GM23338 (cell line): ENCODE results near the gene SLC26A4. TPM values are rescaled to one million over a fixed set of nuclear protein-coding genes. Genes with fewer than 3 reads are reported as not detected.

Experiments used
- ATAC-seq: fragments of 200-7000 bp; cut with Tn5 transposase; 3 replicates; pipeline ENCODE4 v1.9.1; 2020
- DNase-seq: peaks from one replicate; pipeline ENCODE4 v3.0.0-alpha.2; 2015; ENCODE audit warnings: low spot score
- H2AFZ ChIP-seq: fragments of 200-600 bp; sonication (generic); 2 replicates; pipeline ENCODE4 v1.8.0; 2016; ENCODE audit warnings: antibody characterized with exemption, mild to moderate bottlenecking, moderate library complexity
- H3F3A ChIP-seq: fragments of 200-600 bp; sonication (generic); replicated peaks from 2 replicates; pipeline ENCODE4 v1.8.0; 2017; ENCODE audit warnings: antibody characterized with exemption, mixed run types, low read depth
- H3K27ac ChIP-seq: fragments of 200-600 bp; sonication (generic); 2 replicates; pipeline ENCODE4 v1.6.1; 2016; ENCODE audit warnings: low read depth
- H3K27me3 ChIP-seq: fragments of 200-600 bp; sonication (generic); 2 replicates; pipeline ENCODE4 v1.8.0; 2016; ENCODE audit warnings: mild to moderate bottlenecking, mixed run types, moderate library complexity; ENCODE audit not compliant: insufficient read depth
- H3K36me3 ChIP-seq: fragments of 200-600 bp; sonication (generic); 2 replicates; pipeline ENCODE4 v1.8.0; 2016; ENCODE audit warnings: mild to moderate bottlenecking; ENCODE audit not compliant: insufficient read depth
- H3K4me1 ChIP-seq: fragments of 200-600 bp; sonication (generic); 2 replicates; pipeline ENCODE4 v1.8.0; 2016; ENCODE audit warnings: mild to moderate bottlenecking, moderate library complexity; ENCODE audit not compliant: insufficient read depth
- H3K4me2 ChIP-seq: fragments of 200-600 bp; sonication (generic); 2 replicates; pipeline ENCODE4 v1.7.1; 2017; ENCODE audit warnings: mixed run types
- H3K4me3 ChIP-seq: fragments of 200-600 bp; sonication (generic); 2 replicates; pipeline ENCODE4 v1.6.1; 2016; ENCODE audit warnings: mixed run types
- H3K79me2 ChIP-seq: fragments of 200-600 bp; sonication (generic); replicated peaks from 2 replicates; pipeline ENCODE4 v1.8.0; 2017; ENCODE audit warnings: mild to moderate bottlenecking; ENCODE audit not compliant: insufficient read depth
- H3K9me2 ChIP-seq: fragments of 200-600 bp; sonication (generic); 2 replicates; pipeline ENCODE4 v1.8.0; 2017; ENCODE audit not compliant: insufficient read depth
- H4K20me1 ChIP-seq: fragments of 200-600 bp; sonication (generic); replicated peaks from 2 replicates; pipeline ENCODE4 v1.8.0; 2017; ENCODE audit warnings: mild to moderate bottlenecking; ENCODE audit not compliant: insufficient read depth
- H3K27ac Mint-ChIP-seq: 2 replicates; pipeline ENCODE4 v1.8.0; 2020; ENCODE audit warnings: inconsistent platforms, mild to moderate bottlenecking, moderate library complexity, mixed read lengths
- H3K27me3 Mint-ChIP-seq: 3 replicates; pipeline ENCODE4 v1.8.0; 2022; ENCODE audit warnings: low read depth, mild to moderate bottlenecking, moderate library complexity, mixed read lengths, inconsistent platforms; ENCODE audit not compliant: insufficient read depth, poor library complexity
- H3K36me3 Mint-ChIP-seq: 3 replicates; pipeline ENCODE4 v1.8.0; 2021; ENCODE audit warnings: low read depth, mild to moderate bottlenecking, inconsistent platforms, moderate library complexity, mixed read lengths
- H3K4me1 Mint-ChIP-seq: 3 replicates; pipeline ENCODE4 v1.8.0; 2020; ENCODE audit warnings: mild to moderate bottlenecking, inconsistent platforms, mixed read lengths
- H3K4me3 Mint-ChIP-seq: 3 replicates; pipeline ENCODE4 v1.8.0; 2021; ENCODE audit warnings: moderate library complexity, mild to moderate bottlenecking, inconsistent platforms, mixed read lengths
- H3K9me3 Mint-ChIP-seq: 3 replicates; pipeline ENCODE4 v1.8.0; 2020; ENCODE audit warnings: moderate library complexity, mild to moderate bottlenecking, inconsistent platforms, mixed read lengths
- CREB1 ChIP-seq: fragments of 250-450 bp; sonication (Bioruptor Pico); IDR thresholded peaks from 2 replicates; pipeline ENCODE4 v1.5.0; 2020; ENCODE audit warnings: low read depth, mild to moderate bottlenecking, moderate library complexity
- CTCF ChIP-seq, 2 experiments: fragments of 200-600 bp in 1 of 2; sonication (generic) in 1 of 2; conservative IDR thresholded peaks; 2 replicates each; pipeline versions ENCODE4 v1.5.1 to v1.6.1; 2016 to 2017; ENCODE audit warnings: antibody characterized with exemption in 2 of 2, low read depth in 2 of 2, mild to moderate bottlenecking in 2 of 2, moderate library complexity in 1 of 2
- EZH2 ChIP-seq: fragments of 200-600 bp; sonication (generic); IDR thresholded peaks from one replicate; pipeline ENCODE4 v1.8.0; 2017; ENCODE audit warnings: antibody characterized with exemption, mild to moderate bottlenecking, low read depth; ENCODE audit not compliant: unreplicated experiment
- JUNB ChIP-seq: IDR thresholded peaks from one replicate; pipeline ENCODE4 v1.6.1; 2016; ENCODE audit warnings: antibody characterized with exemption; ENCODE audit not compliant: unreplicated experiment
- REST ChIP-seq: IDR thresholded peaks from one replicate; pipeline ENCODE4 v1.6.1; 2018; ENCODE audit warnings: antibody characterized with exemption; ENCODE audit not compliant: unreplicated experiment
- ZNF331 ChIP-seq: fragments of 250-450 bp; sonication (Bioruptor Pico); IDR thresholded peaks from 2 replicates; pipeline ENCODE4 v1.5.0; 2020; ENCODE audit warnings: low read depth, mild to moderate bottlenecking, moderate library complexity
- polyA plus RNA-seq: library from polyadenylated mRNA; unstranded; fragments of >200 nt; fragmentation: Nextera tagmentation; extraction: Ambion mirVana; gene quantifications from 2 replicates; pipeline ENCODE4 v1.2.1, GENCODE V29; 2016
- total RNA-seq: library from RNA; depleted of rRNA; stranded (reverse); fragments of >200 nt; shearing (Covaris generic); gene quantifications from 2 replicates; pipeline ENCODE4 v1.2.3, GENCODE V29; 2014
- TF ChIP-seq, protein P1 (sequence below): fragments of 250-450 bp; sonication (Bioruptor Pico); IDR thresholded peaks from 2 replicates; pipeline ENCODE4 v1.5.0; 2020; ENCODE audit warnings: mild to moderate bottlenecking, moderate library complexity
- TF ChIP-seq, protein P2 (sequence below): IDR thresholded peaks from 2 replicates; pipeline ENCODE4 v1.6.1; 2016; ENCODE audit warnings: antibody characterized with exemption

SLC26A4 gene
- total and polyA plus RNA-seq, 2 experiments from 2014 or later: 0.07 TPM; not detected in 1

DNA sequence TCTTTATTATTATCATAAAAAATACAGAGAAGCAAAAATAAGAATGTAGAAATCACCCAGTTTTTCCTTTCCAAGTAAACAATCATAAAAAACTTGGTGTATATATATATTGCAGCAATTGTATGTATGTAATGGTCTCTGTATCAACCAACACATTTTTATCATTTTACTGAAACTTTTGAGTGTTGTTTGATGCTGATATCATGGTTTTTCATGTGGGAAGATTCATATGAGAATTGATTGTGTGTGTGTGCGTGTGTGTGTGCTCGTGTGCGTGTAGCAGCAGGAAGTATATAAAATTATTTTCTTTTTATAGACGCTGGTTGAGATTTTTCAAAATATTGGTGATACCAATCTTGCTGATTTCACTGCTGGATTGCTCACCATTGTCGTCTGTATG, 22.3 kb downstream of the SLC26A4 start:
- no peaks in the 10 kb centered on the region for H3F3A ChIP-seq
- no peak overlapping the region for H2AFZ ChIP-seq
- no peak for TF ChIP-seq ZNF331 (CRISPR knock-in tag)
- no peak for TF ChIP-seq CREB1
- TF ChIP-seq, protein P1, sequence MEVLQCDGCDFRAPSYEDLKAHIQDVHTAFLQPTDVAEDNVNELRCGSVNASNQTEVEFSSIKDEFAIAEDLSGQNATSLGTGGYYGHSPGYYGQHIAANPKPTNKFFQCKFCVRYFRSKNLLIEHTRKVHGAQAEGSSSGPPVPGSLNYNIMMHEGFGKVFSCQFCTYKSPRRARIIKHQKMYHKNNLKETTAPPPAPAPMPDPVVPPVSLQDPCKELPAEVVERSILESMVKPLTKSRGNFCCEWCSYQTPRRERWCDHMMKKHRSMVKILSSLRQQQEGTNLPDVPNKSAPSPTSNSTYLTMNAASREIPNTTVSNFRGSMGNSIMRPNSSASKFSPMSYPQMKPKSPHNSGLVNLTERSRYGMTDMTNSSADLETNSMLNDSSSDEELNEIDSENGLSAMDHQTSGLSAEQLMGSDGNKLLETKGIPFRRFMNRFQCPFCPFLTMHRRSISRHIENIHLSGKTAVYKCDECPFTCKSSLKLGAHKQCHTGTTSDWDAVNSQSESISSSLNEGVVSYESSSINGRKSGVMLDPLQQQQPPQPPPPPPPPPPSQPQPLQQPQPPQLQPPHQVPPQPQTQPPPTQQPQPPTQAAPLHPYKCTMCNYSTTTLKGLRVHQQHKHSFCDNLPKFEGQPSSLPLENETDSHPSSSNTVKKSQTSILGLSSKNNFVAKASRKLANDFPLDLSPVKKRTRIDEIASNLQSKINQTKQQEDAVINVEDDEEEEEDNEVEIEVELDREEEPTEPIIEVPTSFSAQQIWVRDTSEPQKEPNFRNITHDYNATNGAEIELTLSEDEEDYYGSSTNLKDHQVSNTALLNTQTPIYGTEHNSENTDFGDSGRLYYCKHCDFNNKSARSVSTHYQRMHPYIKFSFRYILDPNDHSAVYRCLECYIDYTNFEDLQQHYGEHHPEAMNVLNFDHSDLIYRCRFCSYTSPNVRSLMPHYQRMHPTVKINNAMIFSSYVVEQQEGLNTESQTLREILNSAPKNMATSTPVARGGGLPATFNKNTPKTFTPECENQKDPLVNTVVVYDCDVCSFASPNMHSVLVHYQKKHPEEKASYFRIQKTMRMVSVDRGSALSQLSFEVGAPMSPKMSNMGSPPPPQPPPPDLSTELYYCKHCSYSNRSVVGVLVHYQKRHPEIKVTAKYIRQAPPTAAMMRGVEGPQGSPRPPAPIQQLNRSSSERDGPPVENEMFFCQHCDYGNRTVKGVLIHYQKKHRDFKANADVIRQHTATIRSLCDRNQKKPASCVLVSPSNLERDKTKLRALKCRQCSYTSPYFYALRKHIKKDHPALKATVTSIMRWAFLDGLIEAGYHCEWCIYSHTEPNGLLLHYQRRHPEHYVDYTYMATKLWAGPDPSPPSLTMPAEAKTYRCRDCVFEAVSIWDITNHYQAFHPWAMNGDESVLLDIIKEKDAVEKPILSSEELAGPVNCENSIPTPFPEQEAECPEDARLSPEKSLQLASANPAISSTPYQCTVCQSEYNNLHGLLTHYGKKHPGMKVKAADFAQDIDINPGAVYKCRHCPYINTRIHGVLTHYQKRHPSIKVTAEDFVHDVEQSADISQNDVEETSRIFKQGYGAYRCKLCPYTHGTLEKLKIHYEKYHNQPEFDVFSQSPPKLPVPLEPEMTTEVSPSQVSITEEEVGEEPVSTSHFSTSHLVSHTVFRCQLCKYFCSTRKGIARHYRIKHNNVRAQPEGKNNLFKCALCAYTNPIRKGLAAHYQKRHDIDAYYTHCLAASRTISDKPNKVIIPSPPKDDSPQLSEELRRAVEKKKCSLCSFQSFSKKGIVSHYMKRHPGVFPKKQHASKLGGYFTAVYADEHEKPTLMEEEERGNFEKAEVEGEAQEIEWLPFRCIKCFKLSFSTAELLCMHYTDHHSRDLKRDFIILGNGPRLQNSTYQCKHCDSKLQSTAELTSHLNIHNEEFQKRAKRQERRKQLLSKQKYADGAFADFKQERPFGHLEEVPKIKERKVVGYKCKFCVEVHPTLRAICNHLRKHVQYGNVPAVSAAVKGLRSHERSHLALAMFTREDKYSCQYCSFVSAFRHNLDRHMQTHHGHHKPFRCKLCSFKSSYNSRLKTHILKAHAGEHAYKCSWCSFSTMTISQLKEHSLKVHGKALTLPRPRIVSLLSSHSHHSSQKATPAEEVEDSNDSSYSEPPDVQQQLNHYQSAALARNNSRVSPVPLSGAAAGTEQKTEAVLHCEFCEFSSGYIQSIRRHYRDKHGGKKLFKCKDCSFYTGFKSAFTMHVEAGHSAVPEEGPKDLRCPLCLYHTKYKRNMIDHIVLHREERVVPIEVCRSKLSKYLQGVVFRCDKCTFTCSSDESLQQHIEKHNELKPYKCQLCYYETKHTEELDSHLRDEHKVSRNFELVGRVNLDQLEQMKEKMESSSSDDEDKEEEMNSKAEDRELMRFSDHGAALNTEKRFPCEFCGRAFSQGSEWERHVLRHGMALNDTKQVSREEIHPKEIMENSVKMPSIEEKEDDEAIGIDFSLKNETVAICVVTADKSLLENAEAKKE (CRISPR knock-in tag): no peak
- TF ChIP-seq EZH2: no peak
- TF ChIP-seq JUNB: no peak
- TF ChIP-seq CTCF (conservative IDR thresholded peaks at IDR 0.05; ENCODE audit: low read depth in 2 of 2): no peak
- TF ChIP-seq REST: no peak
- TF ChIP-seq, protein P2, sequence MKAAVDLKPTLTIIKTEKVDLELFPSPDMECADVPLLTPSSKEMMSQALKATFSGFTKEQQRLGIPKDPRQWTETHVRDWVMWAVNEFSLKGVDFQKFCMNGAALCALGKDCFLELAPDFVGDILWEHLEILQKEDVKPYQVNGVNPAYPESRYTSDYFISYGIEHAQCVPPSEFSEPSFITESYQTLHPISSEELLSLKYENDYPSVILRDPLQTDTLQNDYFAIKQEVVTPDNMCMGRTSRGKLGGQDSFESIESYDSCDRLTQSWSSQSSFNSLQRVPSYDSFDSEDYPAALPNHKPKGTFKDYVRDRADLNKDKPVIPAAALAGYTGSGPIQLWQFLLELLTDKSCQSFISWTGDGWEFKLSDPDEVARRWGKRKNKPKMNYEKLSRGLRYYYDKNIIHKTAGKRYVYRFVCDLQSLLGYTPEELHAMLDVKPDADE: no peak
- H3K79me2 ChIP-seq: no peaks in the 10 kb centered on the region
- no peaks in the 10 kb centered on the region for H3K9me2 ChIP-seq
- no peak overlapping the region for H3K4me3 ChIP-seq
- H3K27ac ChIP-seq: no peak overlapping the region
- Mint-ChIP-seq H3K27ac (no peak overlapping the region), H3K9me3 (no peaks in the 10 kb centered on the region), H3K4me3 (no peak overlapping the region), H3K36me3 (no peaks in the 10 kb centered on the region), H3K27me3 (peaks cover 3% of the 10 kb centered on the region), H3K4me1 (peaks cover 20% of the 10 kb centered on the region)
- H4K20me1 ChIP-seq: no peaks in the 10 kb centered on the region
- ATAC-seq (no peak), DNase-seq (no peak)
- H3K36me3 ChIP-seq: no peaks in the 10 kb centered on the region
- peaks cover 13% of the 10 kb centered on the region; the same call in 1 of the 2 replicates for H3K4me1 ChIP-seq
- H3K27me3 ChIP-seq: no peaks in the 10 kb centered on the region
- no peak overlapping the region for H3K4me2 ChIP-seq
